ENCODE data around the gene GIMAP1.

The GIMAP1 gene

GRCh38 chr7:150769768-150770167 is 53.4 kb downstream of the GIMAP1 start:
- DNase-seq (ENCODE audit: low spot score), result no peak
- TF ChIP-seq, protein P1, sequence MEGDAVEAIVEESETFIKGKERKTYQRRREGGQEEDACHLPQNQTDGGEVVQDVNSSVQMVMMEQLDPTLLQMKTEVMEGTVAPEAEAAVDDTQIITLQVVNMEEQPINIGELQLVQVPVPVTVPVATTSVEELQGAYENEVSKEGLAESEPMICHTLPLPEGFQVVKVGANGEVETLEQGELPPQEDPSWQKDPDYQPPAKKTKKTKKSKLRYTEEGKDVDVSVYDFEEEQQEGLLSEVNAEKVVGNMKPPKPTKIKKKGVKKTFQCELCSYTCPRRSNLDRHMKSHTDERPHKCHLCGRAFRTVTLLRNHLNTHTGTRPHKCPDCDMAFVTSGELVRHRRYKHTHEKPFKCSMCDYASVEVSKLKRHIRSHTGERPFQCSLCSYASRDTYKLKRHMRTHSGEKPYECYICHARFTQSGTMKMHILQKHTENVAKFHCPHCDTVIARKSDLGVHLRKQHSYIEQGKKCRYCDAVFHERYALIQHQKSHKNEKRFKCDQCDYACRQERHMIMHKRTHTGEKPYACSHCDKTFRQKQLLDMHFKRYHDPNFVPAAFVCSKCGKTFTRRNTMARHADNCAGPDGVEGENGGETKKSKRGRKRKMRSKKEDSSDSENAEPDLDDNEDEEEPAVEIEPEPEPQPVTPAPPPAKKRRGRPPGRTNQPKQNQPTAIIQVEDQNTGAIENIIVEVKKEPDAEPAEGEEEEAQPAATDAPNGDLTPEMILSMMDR (IDR thresholded peaks at IDR 0.05; ENCODE audit: extremely low read depth, missing control alignments), result no peak
